ENCODE results near the gene TECR. TPM values are rescaled to one million over a fixed set of nuclear protein-coding genes. Genes with fewer than 3 reads are reported as not detected.

TECR gene
- total and polyA plus RNA-seq, 2 experiments from 2014 or later: 38.8 to 129 TPM

DNA sequence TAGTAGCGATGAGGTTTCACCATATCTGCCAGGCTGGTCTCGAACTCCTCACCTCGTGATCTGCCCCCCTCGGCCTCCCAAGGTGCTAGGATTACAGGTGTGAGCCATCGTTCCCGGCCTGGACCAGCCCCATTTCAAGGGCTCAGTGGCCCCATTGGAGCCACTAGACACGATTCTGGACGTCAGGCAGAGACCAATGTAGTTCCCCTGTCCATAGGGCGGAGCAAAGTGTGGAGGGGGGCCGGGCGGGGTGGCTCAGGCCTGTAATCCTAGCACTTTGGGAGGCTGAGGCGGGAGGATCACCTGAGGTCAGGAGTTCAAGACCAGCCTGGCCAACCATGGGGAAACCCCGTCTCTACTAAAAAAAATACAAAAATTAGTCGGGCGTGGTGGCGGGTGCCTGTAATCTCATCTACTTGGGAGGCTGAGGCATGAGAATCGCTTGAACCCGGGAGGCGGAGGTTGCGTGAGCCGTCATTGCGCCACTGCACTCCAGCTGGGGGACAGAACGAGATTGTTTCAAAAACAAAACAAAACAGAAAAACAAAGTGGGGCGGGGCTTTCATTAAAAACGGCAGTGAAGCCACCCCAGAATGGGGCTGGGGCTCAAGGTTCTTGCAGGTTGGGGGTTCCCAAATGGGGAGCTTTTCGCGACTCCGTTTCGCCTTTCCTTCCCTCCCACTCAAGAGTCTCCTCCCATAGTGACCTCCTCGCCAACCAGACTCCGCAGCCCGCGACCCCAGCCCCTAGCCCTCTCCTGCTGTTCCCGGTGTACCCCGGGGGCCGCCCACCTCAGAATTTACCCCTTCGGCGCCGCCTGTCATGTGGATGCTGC lies 758 bp upstream of the TECR start:
- peak overlapping the region; percentile 91 for H2AFZ ChIP-seq
- H3K9me3 ChIP-seq (ENCODE audit: low read depth): no peaks in the 10 kb centered on the region
- 32 to 34% methylated on average over 38 to 39 of the region's 39 CpGs for WGBS, 2 experiments (ENCODE audit: low coverage in 1 of 2, low lambda C conversion rate in 2 of 2, missing lambda C conversion rate in 2 of 2)
- H3F3A ChIP-seq (ENCODE audit: insufficient read depth): peaks cover 15% of the 10 kb centered on the region
- peak overlapping the region; percentile 70 for H3K27ac ChIP-seq
- H3K27me3 ChIP-seq (replicated peaks; ENCODE audit: insufficient read depth): no peaks in the 10 kb centered on the region
- in situ Hi-C loops (cut with MboI): no loop called here
- H4K20me1 ChIP-seq (ENCODE audit: insufficient read depth): no peaks in the 10 kb centered on the region
- H3K4me1 ChIP-seq (ENCODE audit: insufficient read depth): peaks cover 18% of the 10 kb centered on the region
- H3K4me3 ChIP-seq: peak overlapping the region; percentile 98
- TF ChIP-seq EZH2 (IDR thresholded peaks at IDR 0.05; ENCODE audit: insufficient read depth, poor library complexity, severe bottlenecking) (no peak), EZH2phosphoT487 (IDR thresholded peaks at IDR 0.05; ENCODE audit: insufficient read depth, low read depth) (no peak)
- H3K4me2 ChIP-seq (ENCODE audit: unreplicated experiment): peak overlapping the region; percentile 74
- no peak for DNase-seq
- H3K9me2 ChIP-seq (ENCODE audit: insufficient read depth): no peaks in the 10 kb centered on the region
- peak overlapping the region; percentile 83 for H3K9ac ChIP-seq
- H3K36me3 ChIP-seq (ENCODE audit: low read depth): no peaks in the 10 kb centered on the region
- H3K79me2 ChIP-seq (ENCODE audit: insufficient read depth): peaks cover 37% of the 10 kb centered on the region

DNA sequence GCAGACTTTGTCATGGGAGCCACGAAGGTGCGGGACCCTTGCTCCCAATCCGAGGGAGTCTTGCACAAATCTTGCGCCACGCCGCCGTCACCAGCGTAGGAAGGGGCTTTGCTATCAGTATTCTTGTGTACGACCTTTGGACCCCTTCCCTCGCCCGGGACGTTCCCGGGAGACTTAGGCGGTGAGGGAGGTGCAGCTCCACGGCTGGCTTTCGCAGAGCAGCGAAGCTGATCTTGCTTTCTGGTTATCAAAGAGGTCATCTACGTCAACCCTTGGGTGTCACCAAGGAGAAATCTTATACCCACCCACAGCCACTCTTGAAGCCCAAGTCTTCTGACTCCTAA lies 583 bp downstream of the TECR start:
- H4K20me1 ChIP-seq (ENCODE audit: insufficient read depth): no peaks in the 10 kb centered on the region
- no peaks in the 10 kb centered on the region for H3K36me3 ChIP-seq (ENCODE audit: low read depth)
- TF ChIP-seq EZH2phosphoT487 (IDR thresholded peaks at IDR 0.05; ENCODE audit: insufficient read depth, low read depth) (no peak), EZH2 (IDR thresholded peaks at IDR 0.05; ENCODE audit: insufficient read depth, poor library complexity, severe bottlenecking) (no peak)
- peak overlapping the region; percentile 83 for H3K9ac ChIP-seq
- H3K9me2 ChIP-seq (ENCODE audit: insufficient read depth): no peaks in the 10 kb centered on the region
- H3K4me3 ChIP-seq: peak overlapping the region; percentile 98
- peaks cover 18% of the 10 kb centered on the region for H3K4me1 ChIP-seq (ENCODE audit: insufficient read depth)
- no peaks in the 10 kb centered on the region for H3K9me3 ChIP-seq (ENCODE audit: low read depth)
- peaks cover 15% of the 10 kb centered on the region for H3F3A ChIP-seq (ENCODE audit: insufficient read depth)
- WGBS, 2 experiments (ENCODE audit: low coverage in 1 of 2, low lambda C conversion rate in 2 of 2, missing lambda C conversion rate in 2 of 2): 2 to 3% methylated on average over 18 of the region's 18 CpGs
- no peaks in the 10 kb centered on the region for H3K27me3 ChIP-seq (replicated peaks; ENCODE audit: insufficient read depth)
- DNase-seq: no peak
- H3K79me2 ChIP-seq (ENCODE audit: insufficient read depth): peaks cover 38% of the 10 kb centered on the region
- peak overlapping the region; percentile 99 for H3K4me2 ChIP-seq (ENCODE audit: unreplicated experiment)
- in situ Hi-C loops (cut with MboI): no loop called here
- peak overlapping the region; percentile 97 for H2AFZ ChIP-seq
- H3K27ac ChIP-seq: peak overlapping the region; percentile 67

DNA sequence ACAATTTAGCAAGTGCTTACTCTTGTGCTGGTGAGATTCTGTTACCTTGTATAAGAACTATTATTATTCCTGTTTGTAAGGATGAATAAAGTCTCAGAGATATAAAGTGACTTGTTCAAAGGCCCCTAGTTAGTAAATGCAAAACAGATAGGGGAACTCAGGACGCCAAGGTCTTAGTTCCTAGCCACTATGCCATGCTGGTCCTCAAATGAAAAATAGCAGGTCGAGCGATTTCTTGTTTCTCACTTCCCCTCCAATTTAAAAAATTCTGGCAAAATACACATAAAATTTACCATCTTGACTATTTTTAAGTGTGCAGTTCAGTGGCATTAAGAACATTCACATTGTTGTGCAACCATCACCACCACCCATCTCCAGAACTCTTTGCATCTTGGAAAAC lies 1.1 kb downstream of the TECR start:
- no peak for TF ChIP-seq EZH2 (IDR thresholded peaks at IDR 0.05; ENCODE audit: insufficient read depth, poor library complexity, severe bottlenecking)
- H3K27me3 ChIP-seq (replicated peaks; ENCODE audit: insufficient read depth): no peaks in the 10 kb centered on the region
- peak overlapping the region; percentile 83 for H3K9ac ChIP-seq
- H3K79me2 ChIP-seq (ENCODE audit: insufficient read depth): peaks cover 38% of the 10 kb centered on the region
- no peak overlapping the region for H3K27ac ChIP-seq
- peaks cover 15% of the 10 kb centered on the region for H3F3A ChIP-seq (ENCODE audit: insufficient read depth)
- peak overlapping the region; percentile 97; the same call in 1 of the 2 replicates for H2AFZ ChIP-seq
- DNase-seq: no peak
- in situ Hi-C loops (cut with MboI): no loop called here
- H3K4me2 ChIP-seq (ENCODE audit: unreplicated experiment): peak overlapping the region; percentile 99
- peak overlapping the region; percentile 98 for H3K4me3 ChIP-seq
- no peaks in the 10 kb centered on the region for H3K9me3 ChIP-seq (ENCODE audit: low read depth)
- 65 to 66% methylated on average over 3 of the region's 3 CpGs for WGBS, 2 experiments (ENCODE audit: low coverage in 1 of 2, low lambda C conversion rate in 2 of 2, missing lambda C conversion rate in 2 of 2)
- peaks cover 18% of the 10 kb centered on the region for H3K4me1 ChIP-seq (ENCODE audit: insufficient read depth)
- H3K9me2 ChIP-seq (ENCODE audit: insufficient read depth): no peaks in the 10 kb centered on the region
- H3K36me3 ChIP-seq (ENCODE audit: low read depth): no peaks in the 10 kb centered on the region
- H4K20me1 ChIP-seq (ENCODE audit: insufficient read depth): no peaks in the 10 kb centered on the region

DNA sequence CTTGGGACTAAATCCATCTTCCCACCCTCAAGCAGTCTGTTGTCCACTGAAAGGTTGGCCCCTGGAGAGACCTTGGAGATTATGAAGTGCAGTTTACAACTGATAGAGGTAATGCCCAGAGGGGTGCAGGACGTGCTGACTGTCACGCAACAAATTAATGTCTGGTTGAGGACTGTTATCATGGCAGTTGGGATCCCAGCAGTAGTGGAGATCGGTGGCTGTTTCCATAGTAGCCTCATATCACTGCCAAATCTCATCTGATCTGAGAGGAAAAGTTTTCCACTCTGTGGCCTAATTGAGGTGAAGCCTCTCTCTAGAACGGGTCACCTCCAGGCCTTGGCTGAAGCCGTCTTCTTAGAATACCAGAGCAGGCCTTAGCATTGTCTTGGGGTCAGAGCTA lies 4.1 kb downstream of the TECR start:
- Histone ChIP-seq H3F3A (ENCODE audit: insufficient read depth) (peaks cover 1% of the 10 kb centered on the region; the same call in 1 of the 2 replicates), H2AFZ (no peak overlapping the region), H3K9me3 (ENCODE audit: low read depth) (no peaks in the 10 kb centered on the region), H3K4me1 (ENCODE audit: insufficient read depth) (peaks cover 7% of the 10 kb centered on the region), H3K27me3 (replicated peaks; ENCODE audit: insufficient read depth) (no peaks in the 10 kb centered on the region), H4K20me1 (ENCODE audit: insufficient read depth) (no peaks in the 10 kb centered on the region), H3K4me2 (ENCODE audit: unreplicated experiment) (no peak overlapping the region), H3K36me3 (ENCODE audit: low read depth) (no peaks in the 10 kb centered on the region), H3K9me2 (ENCODE audit: insufficient read depth) (no peaks in the 10 kb centered on the region), H3K79me2 (ENCODE audit: insufficient read depth) (peaks cover 38% of the 10 kb centered on the region), H3K27ac (no peak overlapping the region), H3K9ac (no peak overlapping the region), H3K4me3 (no peak overlapping the region)
- no peak for DNase-seq
- no peak for TF ChIP-seq EZH2 (IDR thresholded peaks at IDR 0.05; ENCODE audit: insufficient read depth, poor library complexity, severe bottlenecking)
- no peak for TF ChIP-seq EZH2phosphoT487 (IDR thresholded peaks at IDR 0.05; ENCODE audit: insufficient read depth, low read depth)
- in situ Hi-C loops (cut with MboI): no loop called here
- 89 to 90% methylated on average over 5 of the region's 5 CpGs for WGBS, 2 experiments (ENCODE audit: low coverage in 1 of 2, low lambda C conversion rate in 2 of 2, missing lambda C conversion rate in 2 of 2)

All from GM23248 (cell line).